GM18868 (cell line): Measurements from ENCODE around the gene AFTPH.

ENCODE experiments used
- ATAC-seq: cut with Tn5 transposase; IDR thresholded peaks from one replicate; pipeline ENCODE4 v1.9.1; 2021; ENCODE audit warnings: mild to moderate bottlenecking, moderate library complexity; ENCODE audit not compliant: unreplicated experiment

Gene AFTPH

GRCh38 chr2:64537991-64538390 lies 13.9 kb downstream of the AFTPH start:
- no peak for ATAC-seq

- peak; percentile 61 for ATAC-seq
Measured at GRCh38 chr2:64538764-64539433, 14.8 kb downstream of the AFTPH start.

- peak; percentile 54 for ATAC-seq
Measured at GRCh38 chr2:64540615-64541014, 16.5 kb downstream of the AFTPH start.

- no peak for ATAC-seq
Measured at GRCh38 chr2:64541547-64541946, 17.4 kb downstream of the AFTPH start.

GRCh38 chr2:64542071-64543007 lies 18.2 kb downstream of the AFTPH start:
- no peak for ATAC-seq

GRCh38 chr2:64543008-64543697 lies 19.0 kb downstream of the AFTPH start:
- ATAC-seq = no peak

GRCh38 chr2:64548761-64549160 lies 24.6 kb downstream of the AFTPH start:
- ATAC-seq = no peak

- no peak for ATAC-seq
Measured at GRCh38 chr2:64550042-64550441, 25.9 kb downstream of the AFTPH start.

GRCh38 chr2:64551851-64552250 lies 27.7 kb downstream of the AFTPH start:
- no peak for ATAC-seq

- no peak for ATAC-seq
Measured at GRCh38 chr2:64554117-64554516, 30.0 kb downstream of the AFTPH start.

- ATAC-seq = no peak
Measured at GRCh38 chr2:64558445-64559081, 34.4 kb downstream of the AFTPH start.

- ATAC-seq = no peak
Measured at GRCh38 chr2:64562148-64562784, 38.1 kb downstream of the AFTPH start.

- no peak for ATAC-seq
Measured at GRCh38 chr2:64563436-64563938, 39.4 kb downstream of the AFTPH start.

- no peak for ATAC-seq
Measured at GRCh38 chr2:64565949-64566710, 42.0 kb downstream of the AFTPH start.

GRCh38 chr2:64567473-64567872 lies 43.3 kb downstream of the AFTPH start:
- no peak for ATAC-seq

- no peak for ATAC-seq
Measured at GRCh38 chr2:64568836-64569235, 44.7 kb downstream of the AFTPH start.

GRCh38 chr2:64574871-64575270 lies 50.7 kb downstream of the AFTPH start:
- ATAC-seq = no peak

GRCh38 chr2:64581018-64581417 lies 56.9 kb downstream of the AFTPH start:
- ATAC-seq = no peak

- ATAC-seq = peak; percentile 43
Measured at GRCh38 chr2:64581777-64582539, 57.8 kb downstream of the AFTPH start.
